HG03565 (cell line): ENCODE data around the gene METTL17.
"Not testable (repeated sequence)": the region's sequence is repeated elsewhere in the genome, so short reads cannot be mapped to it uniquely, and the experiment has no call there.

Experiments
- ATAC-seq: cut with Tn5 transposase; IDR thresholded peaks from one replicate; pipeline ENCODE4 v1.9.1; 2021; ENCODE audit warnings: mild to moderate bottlenecking, moderate library complexity; ENCODE audit not compliant: unreplicated experiment

METTL17 gene

GRCh38 chr14:20989787-20990600 is at the start of gene METTL17:
METTL17 (plus strand) TSS chr14:20989980; CDS start chr14:20990003, 23 bp downstream.
- ATAC-seq, result peak; percentile 96

- ATAC-seq, result not testable (repeated sequence)
These were observed 44.6 kb upstream of the METTL17 start for GRCh38 chr14:20945146-20945545.

- ATAC-seq, result not testable (repeated sequence)
These were observed 43.1 kb upstream of the METTL17 start for GRCh38 chr14:20946707-20947106.

GRCh38 chr14:20954736-20955537 is 34.8 kb upstream of the METTL17 start, which contains the start of gene RNASE2:
RNASE2 (plus strand) TSS chr14:20955487; CDS start chr14:20955772, 285 bp downstream.
- not testable (repeated sequence) for ATAC-seq

GRCh38 chr14:20955538-20955873 is 34.3 kb upstream of the METTL17 start:
- ATAC-seq, result not testable (repeated sequence)

GRCh38 chr14:20956376-20956976 is 33.3 kb upstream of the METTL17 start:
- no peak for ATAC-seq

- ATAC-seq, result not testable (repeated sequence)
These were observed 30.8 kb upstream of the METTL17 start for GRCh38 chr14:20958946-20959345.

GRCh38 chr14:20969336-20969735 is 20.4 kb upstream of the METTL17 start:
- ATAC-seq, result no peak

GRCh38 chr14:20970647-20970982 is 19.2 kb upstream of the METTL17 start:
- ATAC-seq, result no peak

GRCh38 chr14:20970983-20971704 is 18.6 kb upstream of the METTL17 start:
- peak; percentile 89 for ATAC-seq

GRCh38 chr14:20971705-20972021 is 18.1 kb upstream of the METTL17 start:
- ATAC-seq, result no peak

- ATAC-seq, result no peak
These were observed 16.3 kb upstream of the METTL17 start for GRCh38 chr14:20973501-20973900.

- no peak for ATAC-seq
These were observed 13.5 kb upstream of the METTL17 start for GRCh38 chr14:20976291-20976690.

GRCh38 chr14:20978687-20979086 is 11.1 kb upstream of the METTL17 start:
- ATAC-seq, result no peak

- no peak for ATAC-seq
These were observed 8.9 kb upstream of the METTL17 start for GRCh38 chr14:20980906-20981305.

- ATAC-seq, result no peak
These were observed 7.0 kb upstream of the METTL17 start for GRCh38 chr14:20982646-20983369.

- not testable (repeated sequence) for ATAC-seq
These were observed 4.1 kb upstream of the METTL17 start for GRCh38 chr14:20985650-20986049.

GRCh38 chr14:20986811-20987210 is 3.0 kb upstream of the METTL17 start:
- ATAC-seq, result no peak

GRCh38 chr14:20988717-20989470 is 886 bp upstream of the METTL17 start:
- ATAC-seq, result no peak

GRCh38 chr14:20989471-20989786 is 351 bp upstream of the METTL17 start:
- ATAC-seq, result no peak
